Mammary epithelial cell (primary cell): ENCODE data around the gene SVBP.

Experiments used
- EZH2 ChIP-seq: IDR thresholded peaks from 2 replicates; pipeline ENCODE4 v1.6.1; 2012; ENCODE audit warnings: low read length, inconsistent platforms, borderline replicate concordance
- TF ChIP-seq, protein P1 (sequence below), 2 donors: IDR thresholded peaks in 1 of 2; conservative IDR thresholded peaks in 1 of 2; 2 replicates each; pipeline ENCODE4 v1.5.1; 2011 to 2012; ENCODE audit warnings: inconsistent platforms in 2 of 2, low read length in 2 of 2, mild to moderate bottlenecking in 2 of 2, control low read depth in 1 of 2, low read depth in 1 of 2; ENCODE audit not compliant: insufficient read depth in 1 of 2; ENCODE audit errors: extremely low read depth in 1 of 2

DNA sequence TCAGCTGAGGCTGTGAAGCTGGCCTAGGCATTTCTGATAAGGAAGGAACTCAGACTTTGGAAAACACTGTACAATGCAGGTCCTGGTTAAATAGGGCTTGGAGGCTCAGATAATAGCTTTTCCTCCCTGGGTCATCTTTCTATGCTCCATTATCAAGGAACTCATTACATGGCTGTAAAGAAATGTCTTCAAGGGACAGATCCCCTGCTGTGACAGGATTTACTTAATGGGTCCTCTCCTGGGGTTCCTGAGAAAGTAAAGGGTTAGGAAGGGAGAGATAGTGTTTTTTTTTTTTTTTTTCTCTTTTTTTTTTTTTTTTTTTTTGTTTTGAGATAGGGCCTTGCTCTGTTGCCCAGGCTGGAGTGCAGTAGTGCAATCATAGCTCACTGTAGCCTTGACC, 14.1 kb upstream of the SVBP start:
- TF ChIP-seq, protein P1, sequence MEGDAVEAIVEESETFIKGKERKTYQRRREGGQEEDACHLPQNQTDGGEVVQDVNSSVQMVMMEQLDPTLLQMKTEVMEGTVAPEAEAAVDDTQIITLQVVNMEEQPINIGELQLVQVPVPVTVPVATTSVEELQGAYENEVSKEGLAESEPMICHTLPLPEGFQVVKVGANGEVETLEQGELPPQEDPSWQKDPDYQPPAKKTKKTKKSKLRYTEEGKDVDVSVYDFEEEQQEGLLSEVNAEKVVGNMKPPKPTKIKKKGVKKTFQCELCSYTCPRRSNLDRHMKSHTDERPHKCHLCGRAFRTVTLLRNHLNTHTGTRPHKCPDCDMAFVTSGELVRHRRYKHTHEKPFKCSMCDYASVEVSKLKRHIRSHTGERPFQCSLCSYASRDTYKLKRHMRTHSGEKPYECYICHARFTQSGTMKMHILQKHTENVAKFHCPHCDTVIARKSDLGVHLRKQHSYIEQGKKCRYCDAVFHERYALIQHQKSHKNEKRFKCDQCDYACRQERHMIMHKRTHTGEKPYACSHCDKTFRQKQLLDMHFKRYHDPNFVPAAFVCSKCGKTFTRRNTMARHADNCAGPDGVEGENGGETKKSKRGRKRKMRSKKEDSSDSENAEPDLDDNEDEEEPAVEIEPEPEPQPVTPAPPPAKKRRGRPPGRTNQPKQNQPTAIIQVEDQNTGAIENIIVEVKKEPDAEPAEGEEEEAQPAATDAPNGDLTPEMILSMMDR (conservative IDR thresholded peaks at IDR 0.05 in 1 of 2, IDR thresholded peaks at IDR 0.05 in 1 of 2; ENCODE audit: extremely low read depth in 1 of 2, insufficient read depth in 1 of 2, low read depth in 1 of 2, low read length in 2 of 2) = no peak
- TF ChIP-seq EZH2 = no peak
